WTC11 (cell line): ENCODE results near the gene ATP11A.

Source experiments
- AFF4 ChIP-seq: sonication (generic); formaldehyde crosslinking; IDR thresholded peaks from 2 replicates; pipeline ENCODE4 v1.8.1; 2023; ENCODE audit warnings: mild to moderate bottlenecking, missing genetic modification reagents, borderline replicate concordance
- CTCF ChIP-seq: fragments of 200-600 bp; IDR thresholded peaks from 2 replicates; pipeline ENCODE4 v1.8.0; 2022; ENCODE audit warnings: antibody characterized with exemption
- JUN ChIP-seq: sonication (generic); formaldehyde crosslinking; IDR thresholded peaks from 2 replicates; pipeline ENCODE4 v1.8.0; 2023; ENCODE audit warnings: mild to moderate bottlenecking, missing genetic modification reagents
- KAT7 ChIP-seq: sonication (generic); formaldehyde crosslinking; IDR thresholded peaks from 2 replicates; pipeline ENCODE4 v1.8.1; 2023; ENCODE audit warnings: missing genetic modification reagents, mild to moderate bottlenecking, borderline replicate concordance
- NFE2L1 ChIP-seq: sonication (generic); formaldehyde crosslinking; IDR thresholded peaks from 2 replicates; pipeline ENCODE4 v1.8.1; 2023; ENCODE audit warnings: missing genetic modification reagents
- SOX15 ChIP-seq: fragments of 250-450 bp; sonication (Bioruptor Pico); IDR thresholded peaks from 2 replicates; pipeline ENCODE4 v1.9.0; 2021; ENCODE audit warnings: mild to moderate bottlenecking
- TCF7 ChIP-seq: sonication (generic); formaldehyde crosslinking; IDR thresholded peaks from 2 replicates; pipeline ENCODE4 v1.8.0; 2022; ENCODE audit warnings: mild to moderate bottlenecking, low read depth, missing genetic modification reagents, moderate library complexity
- USF1 ChIP-seq: sonication (generic); formaldehyde crosslinking; IDR thresholded peaks from 2 replicates; pipeline ENCODE4 v1.8.0; 2022; ENCODE audit warnings: mild to moderate bottlenecking, missing genetic modification reagents
- ZNF121 ChIP-seq: sonication (generic); formaldehyde crosslinking; IDR thresholded peaks from 2 replicates; pipeline ENCODE4 v1.8.0; 2023; ENCODE audit warnings: missing genetic modification reagents
- TF ChIP-seq, protein P1 (sequence below): sonication (generic); formaldehyde crosslinking; IDR thresholded peaks from 2 replicates; pipeline ENCODE4 v1.8.1; 2022; ENCODE audit warnings: mild to moderate bottlenecking, missing genetic modification reagents, moderate library complexity, borderline replicate concordance

- TF ChIP-seq USF1 (CRISPR knock-in tag) (no peak), SOX15 (CRISPR knock-in tag) (no peak), NFE2L1 (CRISPR knock-in tag) (no peak), JUN (CRISPR knock-in tag) (no peak), TCF7 (CRISPR knock-in tag) (no peak), CTCF (no peak), KAT7 (CRISPR knock-in tag) (no peak), AFF4 (CRISPR knock-in tag) (no peak), ZNF121 (CRISPR knock-in tag) (no peak)
- TF ChIP-seq, protein P1, sequence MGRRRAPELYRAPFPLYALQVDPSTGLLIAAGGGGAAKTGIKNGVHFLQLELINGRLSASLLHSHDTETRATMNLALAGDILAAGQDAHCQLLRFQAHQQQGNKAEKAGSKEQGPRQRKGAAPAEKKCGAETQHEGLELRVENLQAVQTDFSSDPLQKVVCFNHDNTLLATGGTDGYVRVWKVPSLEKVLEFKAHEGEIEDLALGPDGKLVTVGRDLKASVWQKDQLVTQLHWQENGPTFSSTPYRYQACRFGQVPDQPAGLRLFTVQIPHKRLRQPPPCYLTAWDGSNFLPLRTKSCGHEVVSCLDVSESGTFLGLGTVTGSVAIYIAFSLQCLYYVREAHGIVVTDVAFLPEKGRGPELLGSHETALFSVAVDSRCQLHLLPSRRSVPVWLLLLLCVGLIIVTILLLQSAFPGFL, result no peak
Observed at GRCh38 chr13:112877976-112878955, 188.4 kb downstream of the ATP11A start.
